RWPE2 (cell line): Measurements from ENCODE around the gene PDE6H.

Experiments
- ATAC-seq: fragments of 200-7000 bp; cut with Tn5 transposase; 3 replicates; pipeline ENCODE4 v1.9.1; 2021; ENCODE audit warnings: low read depth
- DNase-seq: peaks from one replicate; pipeline ENCODE4 v3.0.0-alpha.2; 2020; ENCODE audit warnings: low spot score
- H3K27ac ChIP-seq: fragments of 450-650 bp; 2 replicates; pipeline ENCODE4 v1.5.1; 2017; ENCODE audit warnings: mild to moderate bottlenecking; ENCODE audit not compliant: poor library complexity, severe bottlenecking
- H3K27me3 ChIP-seq: fragments of 250-450 bp; sonication (Bioruptor Pico); 2 replicates; pipeline ENCODE4 v1.5.1; 2021; ENCODE audit warnings: mild to moderate bottlenecking, moderate library complexity; ENCODE audit not compliant: insufficient read depth, poor library complexity, severe bottlenecking
- H3K36me3 ChIP-seq: fragments of 250-450 bp; sonication (Bioruptor Pico); 2 replicates; pipeline ENCODE4 v1.5.1; 2020; ENCODE audit warnings: low read depth, mild to moderate bottlenecking, moderate library complexity
- H3K4me1 ChIP-seq: fragments of 250-450 bp; sonication (Bioruptor Pico); 2 replicates; pipeline ENCODE4 v1.5.1; 2021; ENCODE audit warnings: mild to moderate bottlenecking, moderate library complexity; ENCODE audit not compliant: insufficient read depth, poor library complexity, severe bottlenecking
- H3K4me3 ChIP-seq: fragments of 250-450 bp; sonication (Bioruptor Pico); 2 replicates; pipeline ENCODE4 v1.5.1; 2021; ENCODE audit warnings: mild to moderate bottlenecking, moderate library complexity; ENCODE audit not compliant: severe bottlenecking
- H3K9me3 ChIP-seq: fragments of 250-450 bp; sonication (Bioruptor Pico); 2 replicates; pipeline ENCODE4 v1.5.1; 2021; ENCODE audit warnings: mild to moderate bottlenecking, moderate library complexity; ENCODE audit not compliant: severe bottlenecking
- TF ChIP-seq, protein P1 (sequence below): fragments of 450-650 bp; IDR thresholded peaks from one replicate; pipeline ENCODE4 v1.5.1; 2017; ENCODE audit warnings: mild to moderate bottlenecking, moderate library complexity; ENCODE audit not compliant: poor library complexity, severe bottlenecking

The PDE6H gene

DNA sequence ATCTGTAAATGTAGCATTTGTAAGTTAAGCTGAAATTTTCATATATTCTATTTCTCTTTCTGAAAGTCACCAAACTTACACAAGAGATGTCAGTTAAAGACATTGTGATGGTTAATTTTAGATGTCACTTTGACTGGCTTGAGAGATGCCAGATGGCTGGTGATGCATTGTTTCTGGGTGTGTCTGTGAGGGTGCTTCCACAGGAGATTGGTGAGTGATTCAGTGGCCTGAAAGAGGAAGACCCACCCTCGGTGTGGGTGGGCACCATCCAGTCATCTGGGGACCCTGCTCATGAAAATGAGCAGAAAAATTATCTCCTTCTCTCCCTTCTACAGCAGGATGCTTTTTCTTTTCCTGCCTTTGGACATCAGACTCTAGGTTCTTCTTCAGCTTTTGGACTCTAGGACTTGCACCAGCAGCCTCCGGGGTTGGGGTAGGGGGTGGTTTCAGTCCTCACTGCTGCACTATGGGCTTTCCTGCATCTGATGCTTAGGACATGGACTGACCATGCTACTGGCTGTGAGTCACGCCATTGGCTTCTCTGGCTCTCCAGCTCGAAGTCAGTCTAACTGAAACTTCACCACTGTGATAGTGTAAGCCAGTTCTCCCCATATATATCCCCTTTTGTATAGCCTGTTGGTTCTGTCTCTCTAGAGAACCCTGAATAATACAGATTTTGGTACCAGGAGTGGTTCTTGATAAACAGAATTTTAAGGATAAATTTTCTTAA lies 20.9 kb downstream of the PDE6H start:
- TF ChIP-seq, protein P1, sequence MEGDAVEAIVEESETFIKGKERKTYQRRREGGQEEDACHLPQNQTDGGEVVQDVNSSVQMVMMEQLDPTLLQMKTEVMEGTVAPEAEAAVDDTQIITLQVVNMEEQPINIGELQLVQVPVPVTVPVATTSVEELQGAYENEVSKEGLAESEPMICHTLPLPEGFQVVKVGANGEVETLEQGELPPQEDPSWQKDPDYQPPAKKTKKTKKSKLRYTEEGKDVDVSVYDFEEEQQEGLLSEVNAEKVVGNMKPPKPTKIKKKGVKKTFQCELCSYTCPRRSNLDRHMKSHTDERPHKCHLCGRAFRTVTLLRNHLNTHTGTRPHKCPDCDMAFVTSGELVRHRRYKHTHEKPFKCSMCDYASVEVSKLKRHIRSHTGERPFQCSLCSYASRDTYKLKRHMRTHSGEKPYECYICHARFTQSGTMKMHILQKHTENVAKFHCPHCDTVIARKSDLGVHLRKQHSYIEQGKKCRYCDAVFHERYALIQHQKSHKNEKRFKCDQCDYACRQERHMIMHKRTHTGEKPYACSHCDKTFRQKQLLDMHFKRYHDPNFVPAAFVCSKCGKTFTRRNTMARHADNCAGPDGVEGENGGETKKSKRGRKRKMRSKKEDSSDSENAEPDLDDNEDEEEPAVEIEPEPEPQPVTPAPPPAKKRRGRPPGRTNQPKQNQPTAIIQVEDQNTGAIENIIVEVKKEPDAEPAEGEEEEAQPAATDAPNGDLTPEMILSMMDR: no peak
- H3K36me3 ChIP-seq: no peaks in the 10 kb centered on the region
- H3K4me1 ChIP-seq: no peaks in the 10 kb centered on the region
- ATAC-seq (no peak), DNase-seq (no peak)
- H3K27ac ChIP-seq: no peak overlapping the region
- H3K9me3 ChIP-seq: no peaks in the 10 kb centered on the region
- H3K27me3 ChIP-seq: no peaks in the 10 kb centered on the region
- H3K4me3 ChIP-seq: no peak overlapping the region

DNA sequence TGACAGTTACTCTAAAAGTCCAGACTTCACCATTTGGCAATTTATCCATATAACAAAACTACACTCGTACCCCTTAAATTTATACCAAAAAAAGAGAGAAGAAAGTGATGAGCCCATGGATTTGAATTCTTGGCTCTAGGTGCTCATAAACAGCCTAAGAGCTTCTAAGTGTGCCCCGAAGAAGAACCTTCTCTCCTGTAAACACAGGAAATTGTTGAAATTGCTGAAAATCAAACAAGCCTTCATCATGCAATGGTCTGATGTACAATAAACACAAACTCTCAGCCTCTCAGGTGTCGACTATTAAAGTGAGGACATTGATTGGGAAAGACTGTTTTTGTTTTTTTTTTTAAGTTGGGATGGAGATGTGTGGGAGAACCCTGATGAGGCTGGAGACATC lies 21.8 kb downstream of the PDE6H start:
- no peaks in the 10 kb centered on the region for H3K36me3 ChIP-seq
- no peak overlapping the region for H3K4me3 ChIP-seq
- TF ChIP-seq, protein P1: no peak
- no peaks in the 10 kb centered on the region for H3K27me3 ChIP-seq
- DNase-seq: no peak
- H3K27ac ChIP-seq: no peak overlapping the region
- ATAC-seq: no peak
- peaks cover 3% of the 10 kb centered on the region for H3K4me1 ChIP-seq
- no peaks in the 10 kb centered on the region for H3K9me3 ChIP-seq

DNA sequence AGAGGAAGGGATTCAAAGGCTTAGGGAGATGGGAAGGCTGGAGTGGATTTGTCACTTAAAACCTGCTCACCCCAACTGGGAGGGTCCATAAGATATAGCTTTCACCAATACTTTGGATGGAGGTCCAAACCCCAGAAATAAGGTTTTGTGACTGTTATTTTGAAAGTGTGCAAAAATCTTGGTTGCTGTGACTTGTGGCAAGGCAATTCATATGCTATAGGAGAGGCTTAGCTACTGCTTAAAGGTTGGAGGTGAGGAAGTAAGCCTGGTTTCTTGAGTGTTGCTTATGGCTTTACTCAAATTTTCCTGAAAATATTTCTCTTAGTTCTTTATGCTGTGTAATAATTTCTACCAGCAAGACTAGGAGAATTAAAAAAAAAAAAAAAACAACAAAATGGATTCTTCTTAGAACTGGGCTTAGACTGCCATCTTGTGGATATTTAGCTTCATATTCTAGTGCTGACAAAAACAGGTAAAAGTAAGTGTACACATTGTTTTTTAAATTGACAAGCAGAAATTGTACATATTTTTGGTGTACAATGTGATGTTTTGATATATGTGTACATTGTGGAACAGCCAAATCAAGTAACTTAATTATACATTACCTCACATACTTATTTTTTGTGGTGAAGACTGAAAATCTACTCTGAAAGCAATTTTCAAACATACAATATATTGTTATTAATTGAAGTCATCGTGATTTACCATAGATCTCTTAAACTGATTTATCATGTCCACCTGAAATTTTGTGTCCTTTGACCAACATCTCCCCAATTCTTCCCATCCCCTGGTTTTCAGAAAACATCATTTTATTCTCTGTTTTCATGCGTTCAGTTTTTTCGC lies 23.0 kb downstream of the PDE6H start:
- ATAC-seq: no peak
- TF ChIP-seq, protein P1: peak; percentile 53
- H3K27ac ChIP-seq: no peak overlapping the region

GRCh38 chr12:14997998-14998397 lies 25.2 kb downstream of the PDE6H start:
- Histone ChIP-seq H3K9me3 (no peaks in the 10 kb centered on the region), H3K27ac (no peak overlapping the region), H3K36me3 (no peaks in the 10 kb centered on the region), H3K27me3 (no peaks in the 10 kb centered on the region), H3K4me1 (peaks cover 5% of the 10 kb centered on the region), H3K4me3 (no peak overlapping the region)
- no peak for ATAC-seq
- TF ChIP-seq, protein P1: no peak
- no peak for DNase-seq

More for the DNA sequence above, 23.0 kb downstream of the PDE6H start:
- Histone ChIP-seq H3K27me3 (no peaks in the 10 kb centered on the region), H3K9me3 (no peaks in the 10 kb centered on the region), H3K36me3 (no peaks in the 10 kb centered on the region), H3K4me1 (peaks cover 5% of the 10 kb centered on the region), H3K4me3 (no peak overlapping the region)
- DNase-seq: no peak
